ENCODE measurements around the gene FLVCR1. TPM values are rescaled to one million over a fixed set of nuclear protein-coding genes. Genes with fewer than 3 reads are reported as not detected.

Gene FLVCR1
- total and polyA plus RNA-seq, 2 donors (not counting 3 experiments of a cell fraction or from before 2014, with no cell fraction given), result 3.2 to 11.9 TPM

GRCh38 chr1:212860713-212861581 lies 2.9 kb downstream of the FLVCR1 start:
- H3K9me1 ChIP-seq (replicated peaks; ENCODE audit: control insufficient read depth, extremely low read depth, insufficient read depth, low read length), result no peaks in the 10 kb centered on the region
- H3K9ac ChIP-seq (replicated peaks; ENCODE audit: extremely low read depth, insufficient read depth, low read length), result no peak overlapping the region
- H3K27me3 ChIP-seq (ENCODE audit: control insufficient read depth in 2 of 2, insufficient read depth in 2 of 2, low read length in 2 of 2), result no peaks in the 10 kb centered on the region
- TF ChIP-seq EZH2 (IDR thresholded peaks at IDR 0.05; ENCODE audit: borderline replicate concordance, low read depth, low read length, severe bottlenecking), result no peak
- no peak for TF ChIP-seq GATA2 (IDR thresholded peaks at IDR 0.05; ENCODE audit: insufficient read depth, insufficient read length, low read depth, low read length)
- no peak for TF ChIP-seq CTCF (IDR thresholded peaks at IDR 0.05; ENCODE audit: extremely low read depth in 1 of 2, insufficient read depth in 1 of 2, low read depth in 1 of 2, low read length in 2 of 2)
- no peak for TF ChIP-seq MYC (IDR thresholded peaks at IDR 0.05; ENCODE audit: low read depth, low read length)
- no peak for TF ChIP-seq POLR2A (IDR thresholded peaks at IDR 0.05; ENCODE audit: low read depth, low read length)
- no peak for TF ChIP-seq JUN (IDR thresholded peaks at IDR 0.05; ENCODE audit: borderline replicate concordance, insufficient read depth, insufficient read length, low read depth)
- no peak for TF ChIP-seq POLR2AphosphoS5 (IDR thresholded peaks at IDR 0.05; ENCODE audit: insufficient read depth, low read depth, low read length)
- no peak for TF ChIP-seq FOS (IDR thresholded peaks at IDR 0.05; ENCODE audit: borderline replicate concordance, insufficient read depth, low read length)
- TF ChIP-seq MAX (IDR thresholded peaks at IDR 0.05; ENCODE audit: insufficient read depth, insufficient read length), result no peak
- H3K4me1 ChIP-seq (ENCODE audit: control insufficient read depth, extremely low read depth, insufficient read depth, low read length), result peaks cover 19% of the 10 kb centered on the region
- peaks cover 3% of the 10 kb centered on the region for H4K20me1 ChIP-seq (replicated peaks; ENCODE audit: control insufficient read depth, extremely low read depth, insufficient read depth, low read length)
- peak overlapping the region; percentile 82 for H3K4me2 ChIP-seq (ENCODE audit: insufficient read depth, low read length)
- DNase-seq (ENCODE audit: low read depth, low spot score) (no peak), FAIRE-seq (no peak)
- no peaks in the 10 kb centered on the region for H3K36me3 ChIP-seq (ENCODE audit: control insufficient read depth in 2 of 2, extremely low read depth in 1 of 2, insufficient read depth in 2 of 2, low read length in 2 of 2)
- peaks cover 43% of the 10 kb centered on the region for H3K79me2 ChIP-seq (ENCODE audit: control insufficient read depth, insufficient read depth, low read length)
- peak overlapping the region in 1 of 3 experiments; percentile 51 for H3K4me3 ChIP-seq (replicated peaks in 1 of 3; ENCODE audit: insufficient read depth in 1 of 3, low read depth in 1 of 3, low read length in 3 of 3)
- H3K9me3 ChIP-seq (replicated peaks; ENCODE audit: control insufficient read depth, insufficient read depth, low read length), result no peaks in the 10 kb centered on the region
- no peak overlapping the region for H2AFZ ChIP-seq (ENCODE audit: low read depth, low read length)
- no TSS peak for BruUV-seq (replicated peaks)
- H3K27ac ChIP-seq (ENCODE audit: insufficient read depth, low read depth, low read length), result no peak overlapping the region
- intact Hi-C loops (cut with micrococcal nuclease), result no loop called here
- ChIA-PET POLR2A (no interaction called here), CTCF (interaction anchor here (0.7 to 1.4 kb wide), 4 partner anchors 46 to 196 kb away, joined by 3 to 5 read pairs (median 3); no protein-coding TSS in a partner anchor)
- dilution Hi-C loops (cut with MboI; ENCODE audit: extremely low pct_ligation_motif_present, low sequenced_read_pairs), result no loop called here
